AG04449 (cell line): ENCODE results near the gene KAT7.

Source experiments
- CTCF ChIA-PET: fragments of 350-600 bp; formaldehyde crosslinking; extraction: SDS; loops from one replicate; lab custom pipeline; 2021; ENCODE audit warnings: antibody characterized with exemption; lab: Yijun Ruan, JAX
- POLR2A ChIA-PET: fragments of 400-600, 350-600 bp; formaldehyde crosslinking; extraction: SDS; loops from one replicate; lab custom pipeline; 2020; ENCODE audit warnings: antibody characterized with exemption, inconsistent platforms; lab: Yijun Ruan, JAX
- DNase-seq: peaks from one replicate; pipeline ENCODE4 v3.0.0-alpha.2; 2010; ENCODE audit warnings: low read depth, low spot score
- H3K4me3 ChIP-seq: 2 replicates; pipeline ENCODE4 v1.5.1; 2011; ENCODE audit warnings: low read depth, mild to moderate bottlenecking, control low read depth, low read length
- TF ChIP-seq, protein P1 (sequence below): IDR thresholded peaks from one replicate; pipeline ENCODE4 v1.5.1; 2011; ENCODE audit warnings: mild to moderate bottlenecking, moderate library complexity, low read length, control low read depth, inconsistent platforms; ENCODE audit not compliant: insufficient read depth; ENCODE audit errors: missing control alignments

Gene KAT7

GRCh38 chr17:49858796-49859195, 70.3 kb downstream of the KAT7 start:
- ChIA-PET POLR2A (no interaction called here), CTCF (interaction anchor here (0.5 to 25.2 kb wide), 2 partner anchors 9 to 140 kb away, joined by 3 to 753 read pairs; partner anchors contain the start of gene DLX3)
- TF ChIP-seq, protein P1, sequence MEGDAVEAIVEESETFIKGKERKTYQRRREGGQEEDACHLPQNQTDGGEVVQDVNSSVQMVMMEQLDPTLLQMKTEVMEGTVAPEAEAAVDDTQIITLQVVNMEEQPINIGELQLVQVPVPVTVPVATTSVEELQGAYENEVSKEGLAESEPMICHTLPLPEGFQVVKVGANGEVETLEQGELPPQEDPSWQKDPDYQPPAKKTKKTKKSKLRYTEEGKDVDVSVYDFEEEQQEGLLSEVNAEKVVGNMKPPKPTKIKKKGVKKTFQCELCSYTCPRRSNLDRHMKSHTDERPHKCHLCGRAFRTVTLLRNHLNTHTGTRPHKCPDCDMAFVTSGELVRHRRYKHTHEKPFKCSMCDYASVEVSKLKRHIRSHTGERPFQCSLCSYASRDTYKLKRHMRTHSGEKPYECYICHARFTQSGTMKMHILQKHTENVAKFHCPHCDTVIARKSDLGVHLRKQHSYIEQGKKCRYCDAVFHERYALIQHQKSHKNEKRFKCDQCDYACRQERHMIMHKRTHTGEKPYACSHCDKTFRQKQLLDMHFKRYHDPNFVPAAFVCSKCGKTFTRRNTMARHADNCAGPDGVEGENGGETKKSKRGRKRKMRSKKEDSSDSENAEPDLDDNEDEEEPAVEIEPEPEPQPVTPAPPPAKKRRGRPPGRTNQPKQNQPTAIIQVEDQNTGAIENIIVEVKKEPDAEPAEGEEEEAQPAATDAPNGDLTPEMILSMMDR, result no peak
- DNase-seq, result no peak
- H3K4me3 ChIP-seq, result no peak overlapping the region

GRCh38 chr17:49859991-49860953, 71.8 kb downstream of the KAT7 start:
- CTCF ChIA-PET, result interaction anchor here (0.7 to 25.2 kb wide), 19 partner anchors 9 to 437 kb away, joined by 3 to 753 read pairs (median 4); partner anchors contain the start of gene DLX3
- no peak overlapping the region for H3K4me3 ChIP-seq
- TF ChIP-seq, protein P1, result no peak
- no peak for DNase-seq
- POLR2A ChIA-PET, result no interaction called here

GRCh38 chr17:49861150-49861884, 72.8 kb downstream of the KAT7 start:
- ChIA-PET CTCF (interaction anchor here (0.5 to 25.2 kb wide), 22 partner anchors 10 to 232 kb away, joined by 3 to 753 read pairs (median 4); partner anchors contain the start of gene DLX3), POLR2A (no interaction called here)
- no peak overlapping the region for H3K4me3 ChIP-seq
- DNase-seq, result no peak
- TF ChIP-seq, protein P1, result peak; percentile 81

- no peak overlapping the region for H3K4me3 ChIP-seq
- CTCF ChIA-PET, result interaction anchor here (1.0 to 25.2 kb wide), 5 partner anchors 9 to 136 kb away, joined by 3 to 753 read pairs (median 4); partner anchors contain the start of gene DLX3
- TF ChIP-seq, protein P1, result no peak
- POLR2A ChIA-PET, result no interaction called here
- no peak for DNase-seq
Measured at GRCh38 chr17:49862781-49863331, 74.4 kb downstream of the KAT7 start.

- no peak overlapping the region for H3K4me3 ChIP-seq
- CTCF ChIA-PET, result interaction anchor here (1.0 to 25.2 kb wide), 4 partner anchors 9 to 132 kb away, joined by 3 to 753 read pairs (median 4); partner anchors contain the start of gene DLX3
- POLR2A ChIA-PET, result interaction anchor here (0.8 kb wide), 1 partner anchor 203 kb away, joined by 3 read pairs; no protein-coding TSS in a partner anchor
Measured at GRCh38 chr17:49866019-49866380, 77.5 kb downstream of the KAT7 start.

More at GRCh38 chr17:49866019-49866380, 77.5 kb downstream of the KAT7 start:
- TF ChIP-seq, protein P1, result no peak
- no peak for DNase-seq
